ENCODE results near the gene CDH19.

CDH19 gene

DNA sequence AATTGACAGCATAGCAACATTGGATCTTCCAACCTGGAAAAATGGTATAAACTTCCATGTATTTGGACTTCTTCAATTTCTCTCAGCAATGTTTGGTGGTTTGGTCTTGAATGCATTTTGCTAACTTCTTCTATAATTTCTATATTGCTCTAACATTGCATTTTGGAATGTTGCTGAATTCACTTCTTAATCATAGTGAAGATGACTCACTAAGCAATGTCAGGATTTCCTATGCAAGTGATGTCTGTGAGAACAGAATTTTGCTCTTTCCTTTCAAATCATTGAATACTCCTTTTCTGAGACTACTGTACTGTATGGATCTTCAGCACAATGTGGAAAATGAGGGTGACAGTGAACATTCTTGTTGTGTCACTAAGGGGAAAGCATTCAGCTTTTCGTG is 28.9 kb upstream of the CDH19 start:
- TF ChIP-seq CREB1 (IDR thresholded peaks at IDR 0.05; ENCODE audit: low read depth), result no peak
- TF ChIP-seq EP300 (IDR thresholded peaks at IDR 0.05; ENCODE audit: borderline replicate concordance), result no peak
- no peak for TF ChIP-seq NFIC (IDR thresholded peaks at IDR 0.05)
- no peak for TF ChIP-seq TEAD4 (IDR thresholded peaks at IDR 0.05)
- no peak for TF ChIP-seq USF1 (IDR thresholded peaks at IDR 0.05)
- TF ChIP-seq YY1 (IDR thresholded peaks at IDR 0.05; ENCODE audit: low read depth), result no peak
- no peak for TF ChIP-seq FOXM1 (IDR thresholded peaks at IDR 0.05; ENCODE audit: borderline replicate concordance, low read depth)
- no peak for TF ChIP-seq REST (IDR thresholded peaks at IDR 0.05; ENCODE audit: low read depth)
- no peak for TF ChIP-seq ZBTB7A (IDR thresholded peaks at IDR 0.05; ENCODE audit: low read depth)
- no peak for TF ChIP-seq EGR1 (IDR thresholded peaks at IDR 0.05)
- TF ChIP-seq, protein P1, sequence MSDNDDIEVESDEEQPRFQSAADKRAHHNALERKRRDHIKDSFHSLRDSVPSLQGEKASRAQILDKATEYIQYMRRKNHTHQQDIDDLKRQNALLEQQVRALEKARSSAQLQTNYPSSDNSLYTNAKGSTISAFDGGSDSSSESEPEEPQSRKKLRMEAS (IDR thresholded peaks at IDR 0.05), result no peak
- no peak for TF ChIP-seq RAD21 (IDR thresholded peaks at IDR 0.05; ENCODE audit: low read depth)
- no peak for TF ChIP-seq TCF12 (IDR thresholded peaks at IDR 0.05; ENCODE audit: low read depth)
- no peak for TF ChIP-seq TAF1 (IDR thresholded peaks at IDR 0.05; ENCODE audit: low read depth)
- no peak for TF ChIP-seq CEBPB (IDR thresholded peaks at IDR 0.05)

- no peak for TF ChIP-seq CREB1 (IDR thresholded peaks at IDR 0.05; ENCODE audit: low read depth)
- TF ChIP-seq NFIC (IDR thresholded peaks at IDR 0.05), result no peak
- TF ChIP-seq TEAD4 (IDR thresholded peaks at IDR 0.05), result no peak
- TF ChIP-seq USF1 (IDR thresholded peaks at IDR 0.05), result no peak
- TF ChIP-seq FOXM1 (IDR thresholded peaks at IDR 0.05; ENCODE audit: borderline replicate concordance, low read depth), result no peak
- no peak for TF ChIP-seq YY1 (IDR thresholded peaks at IDR 0.05; ENCODE audit: low read depth)
- no peak for TF ChIP-seq CEBPB (IDR thresholded peaks at IDR 0.05)
- no peak for TF ChIP-seq REST (IDR thresholded peaks at IDR 0.05; ENCODE audit: low read depth)
- TF ChIP-seq, protein P1 (IDR thresholded peaks at IDR 0.05), result no peak
- no peak for TF ChIP-seq TCF12 (IDR thresholded peaks at IDR 0.05; ENCODE audit: low read depth)
- TF ChIP-seq EP300 (IDR thresholded peaks at IDR 0.05; ENCODE audit: borderline replicate concordance), result no peak
- no peak for TF ChIP-seq TAF1 (IDR thresholded peaks at IDR 0.05; ENCODE audit: low read depth)
- TF ChIP-seq ZBTB7A (IDR thresholded peaks at IDR 0.05; ENCODE audit: low read depth), result no peak
- TF ChIP-seq EGR1 (IDR thresholded peaks at IDR 0.05), result no peak
- TF ChIP-seq RAD21 (IDR thresholded peaks at IDR 0.05; ENCODE audit: low read depth), result no peak
These were observed 26.9 kb upstream of the CDH19 start for GRCh38 chr18:66630831-66631230.

- TF ChIP-seq EP300 (IDR thresholded peaks at IDR 0.05; ENCODE audit: borderline replicate concordance) (no peak), YY1 (IDR thresholded peaks at IDR 0.05; ENCODE audit: low read depth) (no peak), TEAD4 (IDR thresholded peaks at IDR 0.05) (no peak), REST (IDR thresholded peaks at IDR 0.05; ENCODE audit: low read depth) (no peak), RAD21 (IDR thresholded peaks at IDR 0.05; ENCODE audit: low read depth) (no peak), NFIC (IDR thresholded peaks at IDR 0.05) (no peak), USF1 (IDR thresholded peaks at IDR 0.05) (no peak), FOXM1 (IDR thresholded peaks at IDR 0.05; ENCODE audit: borderline replicate concordance, low read depth) (no peak), EGR1 (IDR thresholded peaks at IDR 0.05) (no peak), TAF1 (IDR thresholded peaks at IDR 0.05; ENCODE audit: low read depth) (no peak), CEBPB (IDR thresholded peaks at IDR 0.05) (no peak), TCF12 (IDR thresholded peaks at IDR 0.05; ENCODE audit: low read depth) (no peak), CREB1 (IDR thresholded peaks at IDR 0.05; ENCODE audit: low read depth) (no peak), ZBTB7A (IDR thresholded peaks at IDR 0.05; ENCODE audit: low read depth) (no peak)
- TF ChIP-seq, protein P1 (IDR thresholded peaks at IDR 0.05), result no peak
These were observed 19.9 kb upstream of the CDH19 start for GRCh38 chr18:66623821-66624220.
